GM12878 (cell line): ENCODE results near the gene MARS1. TPM values are rescaled to one million over a fixed set of nuclear protein-coding genes. Genes with fewer than 3 reads are reported as not detected.
A peak's percentile ranks its signal among the peaks of the same experiment; 100 is the strongest.

Source experiments
- ASH2L ChIP-seq: fragments of 300-600, 200-600 bp; sonication (generic); IDR thresholded peaks from 2 replicates; pipeline ENCODE4 v1.6.1; 2017; ENCODE audit warnings: low read depth, mild to moderate bottlenecking, borderline replicate concordance
- CEBPB ChIP-seq, 2 experiments: fragments of 150-350 bp in 1 of 2; IDR thresholded peaks; 2 replicates each; pipeline ENCODE4 v1.6.1; 2012 to 2014; ENCODE audit warnings: low read depth in 2 of 2, low read length in 2 of 2, borderline replicate concordance in 1 of 2, inconsistent platforms in 1 of 2
- CTCF ChIP-seq, 3 experiments: IDR thresholded peaks in 2 of 3; conservative IDR thresholded peaks in 1 of 3; 2 replicates each; pipeline ENCODE4 v1.5.1; 2011; ENCODE audit warnings: low read depth in 3 of 3, low read length in 3 of 3, mild to moderate bottlenecking in 3 of 3, control low read depth in 2 of 3, moderate library complexity in 2 of 3, inconsistent platforms in 1 of 3, mixed read lengths in 1 of 3; ENCODE audit not compliant: control insufficient read depth in 2 of 3, insufficient read depth in 1 of 3; ENCODE audit errors: extremely low read depth in 1 of 3
- EP300 ChIP-seq, 2 experiments: fragments of 150-350 bp in 1 of 2; IDR thresholded peaks; 2 replicates each; pipeline ENCODE4 v1.6.1; 2011 to 2012; ENCODE audit warnings: low read depth in 2 of 2, low read length in 2 of 2, borderline replicate concordance in 1 of 2, improper control_type of control experiment in 1 of 2, inconsistent platforms in 1 of 2; ENCODE audit not compliant: control insufficient read depth in 1 of 2
- MEF2B ChIP-seq: fragments of 450-650 bp; IDR thresholded peaks from 2 replicates; pipeline ENCODE4 v1.6.1; 2018; ENCODE audit warnings: mild to moderate bottlenecking, moderate library complexity; ENCODE audit not compliant: partially characterized antibody, poor library complexity, severe bottlenecking
- NBN ChIP-seq: fragments of 450-650 bp; IDR thresholded peaks from 2 replicates; pipeline ENCODE4 v1.6.1; 2016
- POLR2A ChIP-seq: IDR thresholded peaks from 2 replicates; pipeline ENCODE4 v1.6.1; 2011; ENCODE audit warnings: low read depth, mild to moderate bottlenecking, low read length
- RAD21 ChIP-seq: IDR thresholded peaks from 2 replicates; pipeline ENCODE4 v1.6.1; 2011; ENCODE audit warnings: mild to moderate bottlenecking, low read depth, low read length, moderate library complexity; ENCODE audit not compliant: insufficient read depth
- SIX5 ChIP-seq: IDR thresholded peaks from 2 replicates; pipeline ENCODE4 v1.6.1; 2011; ENCODE audit warnings: mild to moderate bottlenecking, low read depth, low read length, moderate library complexity; ENCODE audit not compliant: severe bottlenecking
- TAF1 ChIP-seq: IDR thresholded peaks from 2 replicates; pipeline ENCODE4 v1.6.1; 2011; ENCODE audit warnings: mild to moderate bottlenecking, low read depth, low read length, borderline replicate concordance
- TCF3 ChIP-seq: IDR thresholded peaks from 2 replicates; pipeline ENCODE4 v1.6.1; 2012; ENCODE audit warnings: low read depth, mild to moderate bottlenecking, low read length, borderline replicate concordance; ENCODE audit not compliant: insufficient read depth
- ZBTB33 ChIP-seq: fragments of 450-650 bp; IDR thresholded peaks from 2 replicates; pipeline ENCODE4 v1.6.1; 2017; ENCODE audit warnings: mild to moderate bottlenecking
- ZNF207 ChIP-seq: fragments of 450-650 bp; IDR thresholded peaks from 2 replicates; pipeline ENCODE4 v1.6.1; 2014; ENCODE audit warnings: antibody characterized with exemption, mild to moderate bottlenecking, borderline replicate concordance
- polyA plus RNA-seq, 11 experiments: library from polyadenylated mRNA; depleted of rRNA in 4 of 11; unstranded in 6 of 11; stranded (reverse) in 5 of 11; fragments of >200 nt; fragmentation: Nextera tagmentation in 4 of 11; fragmentation: Illumina TruSeq in 1 of 11; extraction: Ambion mirVana in 4 of 11; extraction: Trizol in 1 of 11; gene quantifications; 1 replicate in 1 of 11; 2 replicates in 10 of 11; pipeline versions ENCODE4 v1.2.1 to v1.2.3, GENCODE V29; 2011 to 2016; ENCODE audit warnings: inconsistent platforms in 2 of 11, missing spikeins in 2 of 11, low read depth in 1 of 11
- total RNA-seq, 4 experiments: library from RNA; depleted of rRNA in 3 of 4; stranded (reverse); fragments of >200 nt in 3 of 4; fragmentation: Illumina TruSeq in 1 of 4; extraction: Trizol in 1 of 4; gene quantifications; 2 replicates each; pipeline versions ENCODE4 v1.2.1 to v1.2.3, GENCODE V29; 2013 to 2021

MARS1 gene
- total and polyA plus RNA-seq, 10 of the 15 experiments (the other 5 are each of a cell fraction or from before 2014, with no cell fraction given), result 72.3 to 270 (median 153) TPM

- TF ChIP-seq CTCF (IDR thresholded peaks at IDR 0.05 in 2 of 3, conservative IDR thresholded peaks at IDR 0.05 in 1 of 3; ENCODE audit: control insufficient read depth in 2 of 3, extremely low read depth in 1 of 3, insufficient read depth in 1 of 3, low read depth in 3 of 3, low read length in 3 of 3) (peak; percentile 72 to 83 (median 80)), CEBPB (IDR thresholded peaks at IDR 0.05; ENCODE audit: borderline replicate concordance in 1 of 2, low read depth in 2 of 2, low read length in 2 of 2) (no peak), TCF3 (no peak), TAF1 (no peak), ASH2L (no peak), ZNF207 (no peak), MEF2B (no peak), POLR2A (0 out of 2 replicates have a peak, but pooled peaks have one; percentile 17), ZBTB33 (no peak), EP300 (IDR thresholded peaks at IDR 0.05; ENCODE audit: borderline replicate concordance in 1 of 2, control insufficient read depth in 1 of 2, low read depth in 2 of 2, low read length in 2 of 2) (no peak), SIX5 (no peak), NBN (0 out of 2 replicates have a peak, but pooled peaks have one; percentile 48), RAD21 (peak; percentile 47)
Observed at GRCh38 chr12:57456145-57456700, 31.6 kb upstream of the MARS1 start (continued).
